ENCODE measurements around the gene ZNF789. TPM values are rescaled to one million over a fixed set of nuclear protein-coding genes. Genes with fewer than 3 reads are reported as not detected.

Gene ZNF789
- total and polyA plus RNA-seq, 4 donors: 1.6 to 7.4 (median 4.8) TPM

DNA sequence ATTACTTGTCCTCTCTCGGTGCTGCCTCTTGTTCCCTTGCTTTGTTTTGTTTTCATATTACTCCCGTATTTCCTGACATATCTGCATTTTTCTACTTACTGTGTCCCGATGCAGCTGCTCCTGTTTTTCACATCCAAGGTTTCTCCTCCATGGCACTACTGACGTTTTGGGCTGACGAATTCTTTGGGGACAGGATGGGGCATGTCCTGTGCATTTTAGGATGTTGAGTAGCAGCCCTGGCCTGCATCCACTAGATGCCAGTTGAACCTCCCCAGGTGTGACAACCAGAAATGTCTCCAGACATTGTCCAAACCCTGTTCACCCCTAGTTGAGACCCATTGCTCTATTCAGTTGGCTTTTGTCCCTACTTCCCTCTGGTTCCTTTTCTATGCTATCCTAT lies 12.4 kb downstream of the ZNF789 start:
- Histone ChIP-seq H3K4me3 (ENCODE audit: low read depth in 1 of 3, low read length in 3 of 3) (no peak overlapping the region), H3K27ac (ENCODE audit: low read depth in 1 of 2, low read length in 2 of 2) (no peak overlapping the region), H3K4me1 (ENCODE audit: control insufficient read depth in 4 of 4, insufficient read depth in 4 of 4, low read length in 3 of 4) (no peaks in the 10 kb centered on the region), H3K9ac (ENCODE audit: low read depth in 1 of 2, low read length in 2 of 2) (no peak overlapping the region), H3K9me3 (ENCODE audit: control insufficient read depth in 4 of 4, low read length in 3 of 4) (peaks cover 0 to 4% (median 0%) of the 10 kb centered on the region in 4 donors), H3K27me3 (ENCODE audit: control insufficient read depth in 4 of 4, insufficient read depth in 4 of 4, low read length in 3 of 4) (no peaks in the 10 kb centered on the region), H3K36me3 (ENCODE audit: control insufficient read depth in 4 of 4, insufficient read depth in 3 of 4, low read depth in 1 of 4, low read length in 3 of 4) (peaks cover 2 to 17% (median 8%) of the 10 kb centered on the region in 4 donors)
- WGBS: 96% methylated on average over 5 of the region's 5 CpGs
- DNase-seq (ENCODE audit: low spot score): no peak
- TF ChIP-seq, protein P1, sequence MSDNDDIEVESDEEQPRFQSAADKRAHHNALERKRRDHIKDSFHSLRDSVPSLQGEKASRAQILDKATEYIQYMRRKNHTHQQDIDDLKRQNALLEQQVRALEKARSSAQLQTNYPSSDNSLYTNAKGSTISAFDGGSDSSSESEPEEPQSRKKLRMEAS (IDR thresholded peaks at IDR 0.05): no peak
- no peak for TF ChIP-seq SP1 (IDR thresholded peaks at IDR 0.05)
- TF ChIP-seq FOXA2 (IDR thresholded peaks at IDR 0.05): no peak
- TF ChIP-seq GABPA (IDR thresholded peaks at IDR 0.05 in 1 of 2, conservative IDR thresholded peaks at IDR 0.05 in 1 of 2): no peak
- TF ChIP-seq, protein P2, sequence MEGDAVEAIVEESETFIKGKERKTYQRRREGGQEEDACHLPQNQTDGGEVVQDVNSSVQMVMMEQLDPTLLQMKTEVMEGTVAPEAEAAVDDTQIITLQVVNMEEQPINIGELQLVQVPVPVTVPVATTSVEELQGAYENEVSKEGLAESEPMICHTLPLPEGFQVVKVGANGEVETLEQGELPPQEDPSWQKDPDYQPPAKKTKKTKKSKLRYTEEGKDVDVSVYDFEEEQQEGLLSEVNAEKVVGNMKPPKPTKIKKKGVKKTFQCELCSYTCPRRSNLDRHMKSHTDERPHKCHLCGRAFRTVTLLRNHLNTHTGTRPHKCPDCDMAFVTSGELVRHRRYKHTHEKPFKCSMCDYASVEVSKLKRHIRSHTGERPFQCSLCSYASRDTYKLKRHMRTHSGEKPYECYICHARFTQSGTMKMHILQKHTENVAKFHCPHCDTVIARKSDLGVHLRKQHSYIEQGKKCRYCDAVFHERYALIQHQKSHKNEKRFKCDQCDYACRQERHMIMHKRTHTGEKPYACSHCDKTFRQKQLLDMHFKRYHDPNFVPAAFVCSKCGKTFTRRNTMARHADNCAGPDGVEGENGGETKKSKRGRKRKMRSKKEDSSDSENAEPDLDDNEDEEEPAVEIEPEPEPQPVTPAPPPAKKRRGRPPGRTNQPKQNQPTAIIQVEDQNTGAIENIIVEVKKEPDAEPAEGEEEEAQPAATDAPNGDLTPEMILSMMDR (IDR thresholded peaks at IDR 0.05; ENCODE audit: low read depth, low read length, missing input control): no peak
- TF ChIP-seq YY1 (IDR thresholded peaks at IDR 0.05): no peak
- TF ChIP-seq HNF4A (conservative IDR thresholded peaks at IDR 0.05): no peak
- no peak for TF ChIP-seq RAD21 (IDR thresholded peaks at IDR 0.05)
- no peak for TF ChIP-seq NR2F2 (IDR thresholded peaks at IDR 0.05)
- no peak for TF ChIP-seq RXRA (IDR thresholded peaks at IDR 0.05)
- no peak for TF ChIP-seq FOXA1 (IDR thresholded peaks at IDR 0.05)
- TF ChIP-seq TAF1 (conservative IDR thresholded peaks at IDR 0.05): no peak
- no peak for TF ChIP-seq HNF4G (IDR thresholded peaks at IDR 0.05)

DNA sequence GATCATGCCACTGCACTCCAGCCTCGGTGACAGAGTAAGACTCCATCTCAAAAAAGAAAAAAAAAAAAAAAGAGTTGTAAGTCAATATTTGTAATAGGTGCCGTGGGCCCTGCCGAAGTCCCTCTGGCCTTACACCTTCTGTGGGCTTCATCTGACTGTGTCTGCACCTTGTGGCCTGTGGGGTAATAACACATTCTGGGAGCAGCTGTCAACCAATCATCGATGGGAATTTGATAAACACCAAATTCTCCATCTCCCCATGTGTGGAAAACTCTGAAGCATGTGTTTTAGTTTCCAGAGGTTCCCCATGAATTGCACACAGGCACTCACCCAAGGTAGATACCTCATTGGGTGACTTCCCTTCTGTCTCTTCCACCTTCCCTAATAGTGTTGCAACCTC lies 16.5 kb downstream of the ZNF789 start:
- H3K4me1 ChIP-seq (ENCODE audit: control insufficient read depth in 4 of 4, insufficient read depth in 4 of 4, low read length in 3 of 4): no peaks in the 10 kb centered on the region
- H3K9ac ChIP-seq (ENCODE audit: low read depth in 1 of 2, low read length in 2 of 2): no peak overlapping the region
- no peak for DNase-seq (ENCODE audit: low spot score)
- TF ChIP-seq, protein P1 (IDR thresholded peaks at IDR 0.05): no peak
- no peak for TF ChIP-seq YY1 (IDR thresholded peaks at IDR 0.05)
- TF ChIP-seq EGR1 (IDR thresholded peaks at IDR 0.05; ENCODE audit: low read depth in 2 of 2): no peak
- TF ChIP-seq FOXA2 (IDR thresholded peaks at IDR 0.05): no peak
- no peak for TF ChIP-seq RXRA (IDR thresholded peaks at IDR 0.05)
- no peak for TF ChIP-seq JUND (IDR thresholded peaks at IDR 0.05)
- TF ChIP-seq, protein P2 (IDR thresholded peaks at IDR 0.05; ENCODE audit: low read depth, low read length, missing input control): no peak
- TF ChIP-seq HNF4G (IDR thresholded peaks at IDR 0.05): no peak
- TF ChIP-seq, protein P3, sequence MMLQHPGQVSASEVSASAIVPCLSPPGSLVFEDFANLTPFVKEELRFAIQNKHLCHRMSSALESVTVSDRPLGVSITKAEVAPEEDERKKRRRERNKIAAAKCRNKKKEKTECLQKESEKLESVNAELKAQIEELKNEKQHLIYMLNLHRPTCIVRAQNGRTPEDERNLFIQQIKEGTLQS (IDR thresholded peaks at IDR 0.05): no peak
- no peak for TF ChIP-seq SP1 (IDR thresholded peaks at IDR 0.05)
- TF ChIP-seq, protein P4, sequence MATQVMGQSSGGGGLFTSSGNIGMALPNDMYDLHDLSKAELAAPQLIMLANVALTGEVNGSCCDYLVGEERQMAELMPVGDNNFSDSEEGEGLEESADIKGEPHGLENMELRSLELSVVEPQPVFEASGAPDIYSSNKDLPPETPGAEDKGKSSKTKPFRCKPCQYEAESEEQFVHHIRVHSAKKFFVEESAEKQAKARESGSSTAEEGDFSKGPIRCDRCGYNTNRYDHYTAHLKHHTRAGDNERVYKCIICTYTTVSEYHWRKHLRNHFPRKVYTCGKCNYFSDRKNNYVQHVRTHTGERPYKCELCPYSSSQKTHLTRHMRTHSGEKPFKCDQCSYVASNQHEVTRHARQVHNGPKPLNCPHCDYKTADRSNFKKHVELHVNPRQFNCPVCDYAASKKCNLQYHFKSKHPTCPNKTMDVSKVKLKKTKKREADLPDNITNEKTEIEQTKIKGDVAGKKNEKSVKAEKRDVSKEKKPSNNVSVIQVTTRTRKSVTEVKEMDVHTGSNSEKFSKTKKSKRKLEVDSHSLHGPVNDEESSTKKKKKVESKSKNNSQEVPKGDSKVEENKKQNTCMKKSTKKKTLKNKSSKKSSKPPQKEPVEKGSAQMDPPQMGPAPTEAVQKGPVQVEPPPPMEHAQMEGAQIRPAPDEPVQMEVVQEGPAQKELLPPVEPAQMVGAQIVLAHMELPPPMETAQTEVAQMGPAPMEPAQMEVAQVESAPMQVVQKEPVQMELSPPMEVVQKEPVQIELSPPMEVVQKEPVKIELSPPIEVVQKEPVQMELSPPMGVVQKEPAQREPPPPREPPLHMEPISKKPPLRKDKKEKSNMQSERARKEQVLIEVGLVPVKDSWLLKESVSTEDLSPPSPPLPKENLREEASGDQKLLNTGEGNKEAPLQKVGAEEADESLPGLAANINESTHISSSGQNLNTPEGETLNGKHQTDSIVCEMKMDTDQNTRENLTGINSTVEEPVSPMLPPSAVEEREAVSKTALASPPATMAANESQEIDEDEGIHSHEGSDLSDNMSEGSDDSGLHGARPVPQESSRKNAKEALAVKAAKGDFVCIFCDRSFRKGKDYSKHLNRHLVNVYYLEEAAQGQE (IDR thresholded peaks at IDR 0.05): no peak
- TF ChIP-seq HNF4A (conservative IDR thresholded peaks at IDR 0.05): no peak
- no peak for TF ChIP-seq GABPA (IDR thresholded peaks at IDR 0.05 in 1 of 2, conservative IDR thresholded peaks at IDR 0.05 in 1 of 2)
- no peak for TF ChIP-seq TAF1 (conservative IDR thresholded peaks at IDR 0.05)
- TF ChIP-seq RAD21 (IDR thresholded peaks at IDR 0.05): no peak
- TF ChIP-seq NR2F2 (IDR thresholded peaks at IDR 0.05): no peak
- no peak for TF ChIP-seq FOXA1 (IDR thresholded peaks at IDR 0.05)
- TF ChIP-seq, protein P5, sequence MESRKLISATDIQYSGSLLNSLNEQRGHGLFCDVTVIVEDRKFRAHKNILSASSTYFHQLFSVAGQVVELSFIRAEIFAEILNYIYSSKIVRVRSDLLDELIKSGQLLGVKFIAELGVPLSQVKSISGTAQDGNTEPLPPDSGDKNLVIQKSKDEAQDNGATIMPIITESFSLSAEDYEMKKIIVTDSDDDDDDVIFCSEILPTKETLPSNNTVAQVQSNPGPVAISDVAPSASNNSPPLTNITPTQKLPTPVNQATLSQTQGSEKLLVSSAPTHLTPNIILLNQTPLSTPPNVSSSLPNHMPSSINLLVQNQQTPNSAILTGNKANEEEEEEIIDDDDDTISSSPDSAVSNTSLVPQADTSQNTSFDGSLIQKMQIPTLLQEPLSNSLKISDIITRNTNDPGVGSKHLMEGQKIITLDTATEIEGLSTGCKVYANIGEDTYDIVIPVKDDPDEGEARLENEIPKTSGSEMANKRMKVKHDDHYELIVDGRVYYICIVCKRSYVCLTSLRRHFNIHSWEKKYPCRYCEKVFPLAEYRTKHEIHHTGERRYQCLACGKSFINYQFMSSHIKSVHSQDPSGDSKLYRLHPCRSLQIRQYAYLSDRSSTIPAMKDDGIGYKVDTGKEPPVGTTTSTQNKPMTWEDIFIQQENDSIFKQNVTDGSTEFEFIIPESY (IDR thresholded peaks at IDR 0.05): no peak
- H3K9me3 ChIP-seq (ENCODE audit: control insufficient read depth in 4 of 4, low read length in 3 of 4): peaks cover 9 to 16% (median 12%) of the 10 kb centered on the region in 4 donors
- H3K4me3 ChIP-seq (ENCODE audit: low read depth in 1 of 3, low read length in 3 of 3): no peak overlapping the region
- H3K27me3 ChIP-seq (ENCODE audit: control insufficient read depth in 4 of 4, insufficient read depth in 4 of 4, low read length in 3 of 4): no peaks in the 10 kb centered on the region
- H3K36me3 ChIP-seq (ENCODE audit: control insufficient read depth in 4 of 4, insufficient read depth in 3 of 4, low read depth in 1 of 4, low read length in 3 of 4): peaks cover 11 to 28% (median 17%) of the 10 kb centered on the region in 4 donors
- H3K27ac ChIP-seq (ENCODE audit: low read depth in 1 of 2, low read length in 2 of 2): no peak overlapping the region
- 61% methylated on average over 4 of the region's 4 CpGs for WGBS

All from liver (tissue), 9 donors.